Panc1 (cell line): ENCODE data around the gene FUS. TPM values are rescaled to one million over a fixed set of nuclear protein-coding genes. Genes with fewer than 3 reads are reported as not detected.

Source experiments
- ATAC-seq: fragments of 200-7000 bp; cut with Tn5 transposase; 2 replicates; pipeline ENCODE4 v1.9.1; 2020; ENCODE audit warnings: mild to moderate bottlenecking, moderate library complexity
- BruUV-seq: library from RNA; stranded (reverse); fragments of 400-500 nt; replicated peaks from 2 replicates; lab custom pipeline; 2021; lab: Mats Ljungman, UMichigan
- CTCF ChIA-PET: fragments of 300-600 bp; sonication (Branson Sonifier 250); formaldehyde crosslinking; loops from one replicate; lab custom pipeline; 2022; ENCODE audit warnings: antibody characterized with exemption; lab: Charles Lee
- POLR2A ChIA-PET: fragments of 300-600 bp; sonication (Branson Sonifier 250); formaldehyde crosslinking; loops from one replicate; lab custom pipeline; 2022; ENCODE audit warnings: antibody characterized with exemption; lab: Charles Lee
- DNase-seq: peaks from one replicate; pipeline ENCODE4 v3.0.0-alpha.2; 2010; ENCODE audit warnings: low read depth, low spot score
- H3K27ac ChIP-seq: 2 replicates; pipeline ENCODE4 v1.5.1; 2011; ENCODE audit warnings: mild to moderate bottlenecking, low read length, inconsistent platforms
- H3K27me3 ChIP-seq: fragments of 200-500 bp; sonication (Bioruptor generic); 2 replicates; pipeline ENCODE4 v1.6.0; 2014; ENCODE audit warnings: low read length, inconsistent platforms; ENCODE audit not compliant: control insufficient read depth, insufficient read depth
- H3K36me3 ChIP-seq: fragments of 200-500 bp; sonication (Bioruptor generic); 2 replicates; pipeline ENCODE4 v1.5.1; 2014; ENCODE audit warnings: inconsistent platforms, mild to moderate bottlenecking, low read length, moderate library complexity; ENCODE audit not compliant: control insufficient read depth, insufficient read depth
- H3K4me1 ChIP-seq: 2 replicates; pipeline ENCODE4 v1.5.1; 2011; ENCODE audit warnings: inconsistent platforms, mild to moderate bottlenecking, low read length, moderate library complexity; ENCODE audit not compliant: control insufficient read depth, insufficient read depth
- H3K4me3 ChIP-seq, 2 experiments: 2 replicates each; pipeline ENCODE4 v1.5.1; 2011 to 2012; ENCODE audit warnings: low read depth in 2 of 2, low read length in 2 of 2, mild to moderate bottlenecking in 2 of 2, inconsistent platforms in 1 of 2, moderate library complexity in 1 of 2
- H3K9me3 ChIP-seq: fragments of 200-500 bp; sonication (Bioruptor generic); 2 replicates; pipeline ENCODE4 v1.5.1; 2014; ENCODE audit warnings: low read depth, mild to moderate bottlenecking, inconsistent platforms, low read length, moderate library complexity; ENCODE audit not compliant: control insufficient read depth, insufficient read depth
- POLR2AphosphoS5 ChIP-seq: IDR thresholded peaks from 2 replicates; pipeline ENCODE4 v1.6.1; 2012; ENCODE audit warnings: mild to moderate bottlenecking, low read depth, low read length, moderate library complexity
- REST ChIP-seq, 2 experiments: IDR thresholded peaks; 2 replicates each; pipeline ENCODE4 v1.6.1; 2011 to 2012; ENCODE audit warnings: low read depth in 2 of 2, control low read depth in 1 of 2, low read length in 1 of 2, mild to moderate bottlenecking in 1 of 2, moderate library complexity in 1 of 2; ENCODE audit not compliant: insufficient read depth in 1 of 2
- SIN3A ChIP-seq: IDR thresholded peaks from 2 replicates; pipeline ENCODE4 v1.6.1; 2012; ENCODE audit warnings: low read depth, mild to moderate bottlenecking, low read length, moderate library complexity, borderline replicate concordance; ENCODE audit not compliant: insufficient read depth
- TCF7L2 ChIP-seq: IDR thresholded peaks from 2 replicates; pipeline ENCODE4 v1.6.1; 2011; ENCODE audit warnings: mild to moderate bottlenecking, low read depth, low read length, inconsistent platforms
- in situ Hi-C: cut with HindIII; loops from 2 replicates; pipeline ENCODE4 v1.10.0; 2016; ENCODE audit warnings: low sequenced_read_pairs, low pct_unique_long_range_greater_than_20kb
- intact Hi-C: fragments of 100-400 bp; cut with micrococcal nuclease; formaldehyde crosslinking; loops from one replicate; pipeline ENCODE4 v1.10.0; 2022; ENCODE audit not compliant: unreplicated experiment
- total RNA-seq: library from RNA; stranded (reverse); gene quantifications from one replicate; pipeline ENCODE4 v1.2.1, GENCODE V29; 2021; ENCODE audit not compliant: unreplicated experiment
- TF ChIP-seq, protein P1 (sequence below): fragments of 450-650 bp; IDR thresholded peaks from 2 replicates; pipeline ENCODE4 v1.5.1; 2017; ENCODE audit warnings: mild to moderate bottlenecking

FUS gene
- total RNA-seq, 1 experiment from 2014 or later = 441 TPM

DNA sequence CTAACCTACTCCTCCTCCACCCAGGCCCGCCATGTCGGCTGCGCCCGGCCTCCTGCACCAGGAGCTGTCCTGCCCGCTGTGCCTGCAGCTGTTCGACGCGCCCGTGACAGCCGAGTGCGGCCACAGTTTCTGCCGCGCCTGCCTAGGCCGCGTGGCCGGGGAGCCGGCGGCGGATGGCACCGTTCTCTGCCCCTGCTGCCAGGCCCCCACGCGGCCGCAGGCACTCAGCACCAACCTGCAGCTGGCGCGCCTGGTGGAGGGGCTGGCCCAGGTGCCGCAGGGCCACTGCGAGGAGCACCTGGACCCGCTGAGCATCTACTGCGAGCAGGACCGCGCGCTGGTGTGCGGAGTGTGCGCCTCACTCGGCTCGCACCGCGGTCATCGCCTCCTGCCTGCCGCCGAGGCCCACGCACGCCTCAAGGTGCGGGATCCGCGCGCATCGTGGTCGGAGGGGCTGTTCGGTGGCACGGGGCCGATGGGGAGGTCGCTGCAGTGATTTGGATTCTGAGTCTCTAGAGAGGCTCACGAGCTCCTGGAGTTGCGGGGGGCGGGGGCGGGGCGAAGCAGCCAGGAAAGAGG, 34.9 kb downstream of the FUS start:
- intact Hi-C loops = loop anchor here (10.0 kb wide), 1 partner anchor 70 kb away; no protein-coding TSS in a partner anchor
- no peaks in the 10 kb centered on the region for H3K27me3 ChIP-seq
- DNase-seq (no peak), ATAC-seq (no peak)
- ChIA-PET POLR2A (no interaction called here), CTCF (interaction anchor here (0.5 to 0.6 kb wide), 3 partner anchors 45 to 652 kb away, joined by 3 to 7 read pairs (median 3); no protein-coding TSS in a partner anchor)
- H3K4me3 ChIP-seq = no peak overlapping the region; a peak in 1 of 4 replicates
- H3K4me1 ChIP-seq = peaks cover 7% of the 10 kb centered on the region; the same call in 1 of the 2 replicates
- H3K9me3 ChIP-seq = no peaks in the 10 kb centered on the region
- no peak overlapping the region for H3K27ac ChIP-seq
- H3K36me3 ChIP-seq = no peaks in the 10 kb centered on the region; the same call in 1 of the 2 replicates
- in situ Hi-C loops = no loop called here
- TF ChIP-seq REST (IDR thresholded peaks at IDR 0.05; ENCODE audit: insufficient read depth in 1 of 2, low read depth in 2 of 2, low read length in 1 of 2) (no peak), POLR2AphosphoS5 (no peak), TCF7L2 (no peak), SIN3A (no peak)
- TF ChIP-seq, protein P1, sequence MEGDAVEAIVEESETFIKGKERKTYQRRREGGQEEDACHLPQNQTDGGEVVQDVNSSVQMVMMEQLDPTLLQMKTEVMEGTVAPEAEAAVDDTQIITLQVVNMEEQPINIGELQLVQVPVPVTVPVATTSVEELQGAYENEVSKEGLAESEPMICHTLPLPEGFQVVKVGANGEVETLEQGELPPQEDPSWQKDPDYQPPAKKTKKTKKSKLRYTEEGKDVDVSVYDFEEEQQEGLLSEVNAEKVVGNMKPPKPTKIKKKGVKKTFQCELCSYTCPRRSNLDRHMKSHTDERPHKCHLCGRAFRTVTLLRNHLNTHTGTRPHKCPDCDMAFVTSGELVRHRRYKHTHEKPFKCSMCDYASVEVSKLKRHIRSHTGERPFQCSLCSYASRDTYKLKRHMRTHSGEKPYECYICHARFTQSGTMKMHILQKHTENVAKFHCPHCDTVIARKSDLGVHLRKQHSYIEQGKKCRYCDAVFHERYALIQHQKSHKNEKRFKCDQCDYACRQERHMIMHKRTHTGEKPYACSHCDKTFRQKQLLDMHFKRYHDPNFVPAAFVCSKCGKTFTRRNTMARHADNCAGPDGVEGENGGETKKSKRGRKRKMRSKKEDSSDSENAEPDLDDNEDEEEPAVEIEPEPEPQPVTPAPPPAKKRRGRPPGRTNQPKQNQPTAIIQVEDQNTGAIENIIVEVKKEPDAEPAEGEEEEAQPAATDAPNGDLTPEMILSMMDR = no peak
- no TSS peak for BruUV-seq

DNA sequence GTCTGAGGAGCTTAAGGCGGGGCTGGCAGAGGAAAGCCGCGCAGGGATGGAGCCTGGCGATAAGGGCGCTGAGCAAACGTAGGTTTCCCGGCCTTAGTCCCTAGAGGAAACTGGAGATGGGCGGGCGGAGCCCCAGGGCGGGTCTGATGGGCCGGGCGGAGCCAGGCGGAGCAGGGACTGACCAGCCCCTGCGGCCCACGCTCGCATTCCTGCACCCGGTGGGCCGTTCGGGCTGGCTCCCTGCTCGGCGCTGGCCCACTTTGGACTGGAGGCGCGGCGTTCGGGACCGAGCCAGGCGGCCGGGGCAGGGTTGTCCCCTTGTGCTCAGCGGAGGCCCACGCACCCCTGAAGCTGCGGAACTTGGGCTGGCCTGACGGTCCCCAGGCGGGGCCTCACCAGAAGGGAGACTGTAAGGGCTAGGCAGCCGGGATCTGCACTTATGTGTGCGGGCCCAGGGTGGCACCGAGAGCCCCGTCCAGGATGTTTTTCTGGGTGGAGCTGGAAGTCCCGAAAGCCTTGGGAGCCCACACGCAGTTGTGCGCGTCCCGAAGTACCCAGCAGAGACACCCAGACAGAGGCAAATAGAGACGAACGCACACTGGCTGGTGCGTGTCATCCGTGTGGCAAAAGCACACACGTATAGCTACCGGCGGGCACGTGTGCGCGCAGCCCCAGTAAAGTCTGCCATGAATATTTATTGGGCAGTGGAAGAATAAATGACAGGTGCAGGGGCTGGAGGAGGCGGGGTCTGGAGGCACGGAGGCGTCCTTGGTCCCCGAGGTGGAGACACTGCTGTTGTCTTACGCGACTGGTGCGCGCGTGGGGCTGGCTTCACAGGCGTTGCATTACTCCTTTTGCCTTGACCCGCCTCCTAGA, 35.6 kb downstream of the FUS start:
- in situ Hi-C loops (no loop called here), intact Hi-C loops (loop anchor here (10.0 kb wide), 1 partner anchor 69 kb away; no protein-coding TSS in a partner anchor)
- Histone ChIP-seq H3K4me1 (peaks cover 7% of the 10 kb centered on the region; the same call in 1 of the 2 replicates), H3K27ac (no peak overlapping the region), H3K9me3 (no peaks in the 10 kb centered on the region), H3K27me3 (no peaks in the 10 kb centered on the region), H3K4me3 (peak overlapping the region; percentile 45 to 53), H3K36me3 (no peaks in the 10 kb centered on the region; the same call in 1 of the 2 replicates)
- no peak for DNase-seq
- no TSS peak for BruUV-seq
- no peak for TF ChIP-seq REST (IDR thresholded peaks at IDR 0.05; ENCODE audit: insufficient read depth in 1 of 2, low read depth in 2 of 2, low read length in 1 of 2)
- TF ChIP-seq TCF7L2 = no peak
- TF ChIP-seq POLR2AphosphoS5 = no peak
- TF ChIP-seq, protein P1 = no peak
- TF ChIP-seq SIN3A = no peak
- ATAC-seq = peak; percentile 93
- POLR2A ChIA-PET = interaction anchor here (0.5 to 0.7 kb wide), 3 partner anchors 122 to 266 kb away, joined by 3 to 4 read pairs (median 4); no protein-coding TSS in a partner anchor
- CTCF ChIA-PET = interaction anchor here (0.5 to 0.6 kb wide), 4 partner anchors 14 to 651 kb away, joined by 3 to 7 read pairs (median 3); no protein-coding TSS in a partner anchor
